OCI-LY1 (cell line): ENCODE measurements around the gene SUPT4H1.

Source experiments
- CTCF ChIP-seq: fragments of 200-600 bp; sonication (generic), shearing (Covaris generic); IDR thresholded peaks from 2 replicates; pipeline ENCODE4 v1.5.1; 2017; ENCODE audit warnings: mild to moderate bottlenecking, antibody characterized with exemption, low read length, moderate library complexity, mixed read lengths
- EZH2 ChIP-seq: fragments of 200-600 bp; sonication (generic), shearing (Covaris generic); IDR thresholded peaks from 2 replicates; pipeline ENCODE4 v1.8.0; 2017; ENCODE audit warnings: borderline replicate concordance, mixed run types, mild to moderate bottlenecking, antibody characterized with exemption, low read length, moderate library complexity, mixed read lengths

- TF ChIP-seq CTCF (no peak), EZH2 (no peak)
Measured at GRCh38 chr17:58327363-58328194, 24.4 kb downstream of the SUPT4H1 start.
